ENCODE data around the gene ENG.
"Not testable (repeated sequence)": the region's sequence is repeated elsewhere in the genome, so short reads cannot be mapped to it uniquely, and the experiment has no call there.

The ENG gene

DNA sequence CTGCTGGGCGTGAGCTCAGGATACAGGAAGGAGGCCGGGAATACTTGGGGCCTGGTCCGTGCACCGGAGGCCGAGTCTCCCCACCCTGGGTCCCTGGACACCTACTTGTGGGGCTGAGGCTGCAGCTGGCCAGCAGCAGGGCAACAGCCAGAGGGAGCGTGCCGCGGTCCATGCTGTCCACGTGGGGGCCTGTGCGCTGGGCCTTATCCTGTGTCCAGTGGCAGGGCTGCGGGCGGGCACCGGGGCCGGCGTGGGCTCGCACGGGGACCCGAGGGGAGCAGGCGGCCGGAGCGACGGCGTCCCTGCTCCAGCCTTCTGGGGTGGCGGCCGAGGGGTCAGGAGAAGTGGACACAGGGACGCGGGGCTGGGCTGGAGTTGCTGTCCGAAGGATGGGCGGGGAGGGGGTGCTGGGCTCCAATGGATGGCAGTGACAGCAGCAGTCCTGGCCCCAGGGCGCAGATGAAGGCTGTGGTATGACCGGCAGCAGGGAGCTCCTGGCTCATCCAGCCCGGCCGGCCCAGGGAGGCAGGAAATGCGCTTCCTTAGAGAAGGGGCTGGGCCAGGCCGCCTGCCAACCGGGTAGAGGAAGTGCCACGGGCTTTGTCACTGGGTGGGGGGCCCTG, at the start of gene ENG:
Gene ENG, minus strand, starts transcription at position 475 of the 623 bp plus-strand sequence. Its CDS starts 303 bp downstream, at position 172.
- no peak for DNase-seq

- DNase-seq = no peak
Observed at GRCh38 chr9:127903557-127904475, 49.4 kb upstream of the ENG start.

DNA sequence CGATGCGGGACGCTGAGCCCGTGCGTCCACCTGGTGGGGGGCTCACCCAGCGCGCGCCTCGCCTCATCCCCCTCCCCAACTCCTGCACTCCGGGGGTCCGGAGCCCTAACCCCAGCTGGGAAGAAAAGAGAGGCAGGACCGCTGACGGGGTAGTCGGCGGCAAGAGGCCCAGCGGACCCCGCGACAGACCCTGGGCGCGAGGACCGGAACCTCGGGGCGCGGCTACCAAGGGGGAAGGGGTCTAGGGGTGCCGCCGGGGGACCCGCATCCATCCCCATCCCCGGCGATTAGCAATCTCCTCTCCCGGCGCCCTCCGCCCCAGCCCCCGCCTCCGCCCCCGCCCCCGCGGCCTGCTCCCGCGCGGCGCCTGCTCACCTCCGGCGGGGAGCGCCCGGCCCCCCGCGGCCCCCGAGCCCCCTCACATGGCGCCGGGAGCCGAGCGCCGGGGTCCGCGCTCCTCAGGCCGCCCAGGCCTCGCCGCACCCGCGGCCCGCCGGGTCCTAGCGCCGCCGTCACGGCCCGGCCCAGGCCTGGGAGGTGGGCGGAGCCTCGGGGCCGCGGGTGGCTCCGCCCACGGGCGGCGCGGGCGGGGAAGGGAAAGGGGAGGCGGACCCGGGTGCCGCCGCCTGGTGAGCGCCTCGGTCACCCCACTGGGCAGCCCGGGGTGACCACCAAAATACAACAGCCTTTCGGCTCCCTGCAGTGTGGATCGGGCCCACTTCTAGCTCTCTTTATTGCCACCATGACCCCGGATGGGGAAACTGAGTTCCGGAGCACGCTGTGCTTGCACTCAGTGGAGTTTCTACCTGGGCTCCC, 44.9 kb upstream of the ENG start, which contains the start of gene ST6GALNAC6:
Gene ST6GALNAC6, minus strand, starts transcription at position 476 of the 816 bp plus-strand sequence. CDS start 1,622 bp downstream, outside the sequence.
- peak; percentile 44 for DNase-seq

DNA sequence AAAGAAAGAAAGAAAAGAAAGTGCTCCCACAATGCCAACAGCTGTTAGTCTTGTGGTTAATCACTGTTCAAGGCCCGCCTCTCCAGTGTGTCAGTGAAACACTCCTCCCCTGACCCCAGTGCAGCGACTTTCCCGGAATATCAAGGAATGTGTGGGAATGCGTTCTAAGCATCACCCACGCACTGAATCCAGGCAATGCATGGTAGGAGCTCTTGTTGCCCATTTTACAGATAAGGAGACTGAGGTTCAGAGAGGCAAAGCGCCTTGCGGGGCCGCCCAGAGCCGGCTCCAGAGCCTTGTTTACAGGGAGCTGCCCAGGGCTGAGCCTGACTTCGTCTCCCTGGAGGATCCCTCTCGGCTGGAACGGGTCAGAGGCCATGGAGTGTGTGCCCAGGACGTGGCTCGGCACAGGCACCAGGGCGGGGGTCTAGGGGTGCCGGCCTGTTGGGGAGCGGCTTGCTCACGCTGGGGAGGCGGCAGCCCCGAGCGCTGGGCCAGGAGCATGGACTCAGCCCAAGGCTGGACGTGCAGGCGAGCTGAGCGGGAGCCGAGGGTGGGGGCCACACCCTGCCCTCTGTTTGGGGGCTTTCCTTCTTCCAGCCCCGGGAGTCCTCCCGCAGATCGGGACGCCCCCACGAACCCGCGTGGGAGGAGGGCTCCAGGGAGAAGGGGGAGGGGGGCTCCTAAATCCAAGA, 44.1 kb upstream of the ENG start:
- DNase-seq = no peak

DNA sequence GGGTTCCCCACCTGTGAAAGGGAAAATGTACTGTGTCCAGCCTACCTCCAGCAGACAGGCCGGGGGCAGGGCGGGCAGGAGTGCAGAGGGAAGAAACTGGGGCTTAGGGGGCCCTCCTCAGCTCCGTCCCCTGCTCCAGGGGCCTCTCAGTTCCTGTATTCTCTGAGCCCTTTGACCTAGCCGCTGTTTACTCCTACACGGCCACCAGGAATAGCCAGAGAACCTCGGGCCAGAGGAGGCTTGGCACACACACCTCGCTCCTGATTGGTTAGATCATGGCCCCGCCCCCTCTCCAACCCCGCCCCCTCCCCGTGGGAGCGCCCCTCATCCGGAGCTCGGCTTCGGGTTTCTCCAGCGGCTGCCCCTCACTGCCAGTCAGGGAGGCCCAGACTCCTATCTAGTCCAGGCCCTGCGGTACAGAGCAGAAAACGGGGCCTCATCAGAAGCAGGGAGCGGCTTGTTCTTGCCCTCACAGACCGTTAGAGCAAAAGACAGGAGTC, 42.8 kb upstream of the ENG start:
- no peak for DNase-seq

GRCh38 chr9:127896395-127897192, 42.1 kb upstream of the ENG start:
- no peak for DNase-seq

DNA sequence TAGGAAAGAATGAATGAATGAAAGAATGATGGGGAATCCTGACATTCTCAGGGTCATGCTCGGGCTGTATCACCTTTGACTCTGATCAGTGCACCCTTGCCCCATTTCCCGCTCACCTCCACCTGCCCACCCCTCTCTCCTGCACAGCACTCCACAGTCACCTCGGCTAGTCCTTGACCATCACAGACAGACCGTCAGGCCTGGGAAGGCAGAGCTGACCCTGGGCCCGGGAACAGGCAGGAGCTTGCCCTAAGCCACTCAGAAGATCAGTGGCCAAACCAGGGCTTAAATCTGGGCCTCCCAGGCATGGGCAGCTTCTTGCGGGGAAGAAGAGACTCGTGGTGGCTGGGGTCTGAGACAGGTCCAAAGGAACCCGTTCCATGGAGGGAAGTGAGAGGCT, 41.4 kb upstream of the ENG start:
- DNase-seq = no peak

- no peak for DNase-seq
Observed at GRCh38 chr9:127893392-127893791, 38.9 kb upstream of the ENG start.

- no peak for DNase-seq
Observed at GRCh38 chr9:127892831-127893230, 38.4 kb upstream of the ENG start.

GRCh38 chr9:127890053-127890452, 35.6 kb upstream of the ENG start:
- no peak for DNase-seq

- DNase-seq = no peak
Observed at GRCh38 chr9:127887792-127888191, 33.3 kb upstream of the ENG start.

DNA sequence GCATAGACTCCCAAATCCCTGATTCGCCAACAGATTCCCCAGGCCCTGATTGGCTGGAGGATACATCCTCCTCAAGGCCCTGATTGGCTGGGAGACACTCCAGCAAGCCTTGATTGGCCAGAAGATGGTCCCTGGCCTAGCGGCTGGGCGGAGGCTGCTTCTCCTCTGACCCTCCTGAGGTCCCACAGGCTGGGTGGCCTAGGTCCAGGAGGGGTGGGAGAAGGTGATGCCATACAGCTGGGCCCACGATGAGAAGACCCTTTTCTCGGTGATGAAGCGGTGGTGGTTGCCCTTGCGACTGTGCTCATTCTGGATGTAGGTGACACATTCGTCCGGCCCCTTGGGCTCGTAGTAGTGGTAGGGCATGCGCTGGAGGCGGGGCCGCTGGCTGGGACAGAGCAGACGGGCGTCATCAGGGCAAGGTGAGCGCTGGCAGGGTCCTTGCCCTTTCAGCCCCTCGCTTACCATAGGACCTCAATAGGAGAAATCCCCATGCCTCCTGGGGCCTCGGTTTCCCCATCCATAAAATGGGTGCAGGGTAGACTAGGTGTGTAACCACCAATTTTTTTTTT, 32.0 kb upstream of the ENG start:
- DNase-seq = no peak

- DNase-seq = no peak
Observed at GRCh38 chr9:127885508-127886281, 31.2 kb upstream of the ENG start.

DNA sequence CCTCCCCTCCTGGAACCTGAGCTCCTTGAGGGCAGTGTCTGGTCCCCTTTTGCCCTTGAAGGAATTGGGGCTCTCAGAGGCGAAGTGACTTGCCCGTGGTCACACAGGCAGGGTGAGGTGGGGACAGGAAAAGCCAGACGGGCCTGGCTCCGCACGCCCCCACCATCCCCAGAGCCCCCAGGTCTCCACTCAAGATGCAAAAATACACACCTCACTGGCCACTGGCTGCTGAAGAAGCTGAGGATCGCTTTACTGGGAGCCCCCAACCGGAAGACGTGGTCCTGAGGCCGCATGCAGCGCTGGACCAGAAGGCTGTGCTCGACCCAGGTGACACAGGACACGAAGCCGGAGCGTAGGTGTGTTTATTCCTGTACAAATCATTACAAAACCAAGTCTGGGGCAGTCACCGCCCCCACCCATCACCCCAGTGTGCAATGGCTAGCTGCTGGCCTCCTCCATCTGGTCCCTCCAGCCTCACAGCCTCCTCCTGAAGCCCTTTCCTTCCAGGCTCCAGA, 30.6 kb upstream of the ENG start:
- no peak for DNase-seq

DNA sequence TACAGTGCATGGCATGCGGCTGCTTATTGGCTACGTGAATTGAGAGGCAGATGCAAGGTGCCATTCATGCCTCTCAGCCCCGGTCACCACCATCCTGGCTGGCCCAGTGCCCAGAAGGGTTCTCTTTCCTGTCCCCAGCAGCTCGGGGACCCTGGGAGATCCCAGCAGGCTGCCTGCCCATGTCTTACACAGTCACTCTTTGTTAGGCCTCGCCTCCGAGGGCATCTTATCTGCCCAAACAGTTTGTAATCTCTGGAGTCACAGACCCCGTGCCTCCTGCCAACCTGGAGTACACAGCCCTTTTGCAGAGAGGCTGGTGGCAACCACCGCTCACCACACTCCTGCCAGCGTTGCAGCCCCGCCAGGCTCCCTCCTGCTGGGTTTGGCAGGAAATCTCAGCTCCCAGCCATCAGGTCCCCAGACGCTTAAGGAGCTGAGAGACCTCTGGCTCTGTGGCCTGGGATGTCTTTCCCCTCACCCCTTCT, 30.0 kb upstream of the ENG start:
- DNase-seq = peak; percentile 78

DNA sequence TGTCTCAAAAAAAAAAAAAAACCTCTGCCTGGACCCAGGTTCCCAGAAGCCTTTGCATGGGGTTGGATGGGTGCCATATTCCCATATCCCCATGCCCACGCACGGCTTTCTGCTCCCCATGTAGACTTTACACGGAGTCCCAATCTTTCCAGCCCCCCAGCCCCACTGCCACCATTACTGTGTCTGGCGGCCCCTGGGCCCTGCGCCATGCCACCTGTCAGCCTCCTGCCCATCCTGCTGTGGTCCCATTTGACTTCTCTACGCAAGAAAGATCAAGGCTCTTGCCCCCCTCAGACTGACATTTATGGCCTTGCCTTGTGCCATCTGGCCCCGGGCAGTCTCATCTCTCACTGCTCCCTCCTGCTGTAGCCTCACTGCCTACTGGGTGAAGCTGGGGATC, 29.5 kb upstream of the ENG start:
- no peak for DNase-seq

- DNase-seq = not testable (repeated sequence)
Observed at GRCh38 chr9:127881715-127882114, 27.3 kb upstream of the ENG start.

DNA sequence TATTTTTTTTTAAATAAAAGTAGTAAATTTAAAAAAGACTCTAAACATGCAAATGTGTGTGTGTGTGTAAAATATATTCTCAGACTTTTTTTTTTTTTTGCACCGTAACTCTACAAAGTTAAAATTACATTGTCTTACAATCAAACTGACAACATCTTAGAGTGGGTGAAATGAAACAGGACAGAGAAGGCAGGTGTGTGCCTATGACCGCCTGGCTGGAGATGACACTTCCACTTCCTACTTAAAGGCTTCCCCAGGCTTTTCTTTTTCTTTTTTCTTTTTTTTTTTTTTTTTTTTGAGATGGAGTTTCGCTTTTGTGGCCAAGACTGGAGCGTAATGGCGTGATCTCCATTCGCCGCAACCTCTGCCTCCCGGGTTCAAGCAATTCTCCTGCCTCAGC, 25.7 kb upstream of the ENG start:
- DNase-seq = no peak

- no peak for DNase-seq
Observed at GRCh38 chr9:127878652-127879390, 24.4 kb upstream of the ENG start.
